Activated naive CD4-positive, alpha-beta T cell treated with anti-CD3 and anti-CD28 coated beads for 36 hours (primary cell): ENCODE data around the gene TMC6. TPM values are rescaled to one million over a fixed set of nuclear protein-coding genes. Genes with fewer than 3 reads are reported as not detected.

Experiments
- CTCF ChIA-PET: fragments of 350-600 bp; sonication (Branson Sonifier 250); formaldehyde crosslinking; loops from one replicate; lab custom pipeline; 2021; ENCODE audit warnings: antibody characterized with exemption; lab: Charles Lee
- DNase-seq: peaks from one replicate; pipeline ENCODE4 v3.0.0-alpha.2; 2020
- H3K27ac Mint-ChIP-seq: one replicate; pipeline ENCODE4 v1.8.0; 2021; ENCODE audit warnings: mild to moderate bottlenecking, mixed read lengths
- H3K27me3 Mint-ChIP-seq: one replicate; pipeline ENCODE4 v1.8.0; 2021; ENCODE audit warnings: low read depth, mixed read lengths
- H3K36me3 Mint-ChIP-seq: one replicate; pipeline ENCODE4 v1.8.0; 2021; ENCODE audit warnings: low read depth, mixed read lengths
- H3K4me1 Mint-ChIP-seq: one replicate; pipeline ENCODE4 v1.8.0; 2021; ENCODE audit warnings: low read depth, mixed read lengths
- H3K4me3 Mint-ChIP-seq: one replicate; pipeline ENCODE4 v1.8.0; 2021; ENCODE audit warnings: mild to moderate bottlenecking, moderate library complexity, mixed read lengths
- H3K9me3 Mint-ChIP-seq: one replicate; pipeline ENCODE4 v1.8.0; 2021; ENCODE audit warnings: mixed read lengths
- intact Hi-C: fragments of 100-400 bp; cut with micrococcal nuclease; formaldehyde crosslinking; loops from one replicate; pipeline ENCODE4 v1.15.1; 2023
- total RNA-seq, 2 experiments: library from RNA; stranded (reverse); gene quantifications; one replicate each; pipeline ENCODE4 v1.2.3, GENCODE V29; 2021

Gene TMC6
- total RNA-seq, 2 experiments from 2014 or later, result 79.0 to 85.6 TPM

GRCh38 chr17:78108726-78109488 is 19.6 kb downstream of the TMC6 start:
- Mint-ChIP-seq H3K36me3 (peaks cover 11% of the 10 kb centered on the region), H3K27ac (peak overlapping the region; percentile 41), H3K4me3 (no peak overlapping the region), H3K27me3 (no peaks in the 10 kb centered on the region), H3K9me3 (no peaks in the 10 kb centered on the region), H3K4me1 (peaks cover 33% of the 10 kb centered on the region)
- CTCF ChIA-PET, result interaction anchor here (0.9 to 10.2 kb wide), 5 partner anchors 12 to 107 kb away, joined by 3 to 100 read pairs (median 4); partner anchors contain the start of gene TMC8
- intact Hi-C loops, result no loop called here
- no peak for DNase-seq

- CTCF ChIA-PET, result interaction anchor here (1.1 to 10.2 kb wide), 4 partner anchors 12 to 29 kb away, joined by 3 to 100 read pairs (median 6); partner anchors contain the start of gene TMC8
- H3K36me3 Mint-ChIP-seq, result peaks cover 12% of the 10 kb centered on the region
- H3K27ac Mint-ChIP-seq, result peak overlapping the region; percentile 51
- no peak for DNase-seq
- no peaks in the 10 kb centered on the region for H3K27me3 Mint-ChIP-seq
- peaks cover 26% of the 10 kb centered on the region for H3K4me1 Mint-ChIP-seq
- H3K4me3 Mint-ChIP-seq, result no peak overlapping the region
- H3K9me3 Mint-ChIP-seq, result no peaks in the 10 kb centered on the region
- intact Hi-C loops, result no loop called here
Observed at GRCh38 chr17:78107976-78108725, 20.4 kb downstream of the TMC6 start.

DNA sequence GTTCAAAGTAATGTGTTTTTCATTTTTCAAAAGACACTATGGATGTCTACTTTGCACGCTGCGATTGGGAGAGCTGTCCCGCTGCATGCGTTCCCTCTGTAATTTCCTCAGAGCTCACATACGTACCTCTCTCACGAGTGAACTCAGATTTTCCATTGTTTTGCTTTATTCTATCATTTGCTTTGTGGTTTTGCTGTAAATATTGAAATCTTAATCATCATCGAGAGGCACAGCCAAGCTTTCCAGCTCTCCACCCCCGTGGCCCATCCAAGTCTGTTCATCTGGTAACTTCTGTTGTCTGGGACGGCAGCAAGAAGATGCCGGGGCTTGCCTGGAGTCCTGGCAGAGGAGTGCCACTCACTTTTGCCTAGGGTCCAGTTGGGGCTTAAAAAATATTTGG is 21.1 kb downstream of the TMC6 start:
- H3K4me1 Mint-ChIP-seq, result peaks cover 20% of the 10 kb centered on the region
- CTCF ChIA-PET, result interaction anchor here (0.7 to 10.2 kb wide), 3 partner anchors 22 to 67 kb away, joined by 3 to 100 read pairs (median 7); no protein-coding TSS in a partner anchor
- H3K27me3 Mint-ChIP-seq, result no peaks in the 10 kb centered on the region
- H3K4me3 Mint-ChIP-seq, result no peak overlapping the region
- H3K9me3 Mint-ChIP-seq, result no peaks in the 10 kb centered on the region
- peak; percentile 36 for DNase-seq
- intact Hi-C loops, result no loop called here
- H3K27ac Mint-ChIP-seq, result peak overlapping the region; percentile 51
- H3K36me3 Mint-ChIP-seq, result peaks cover 10% of the 10 kb centered on the region

DNA sequence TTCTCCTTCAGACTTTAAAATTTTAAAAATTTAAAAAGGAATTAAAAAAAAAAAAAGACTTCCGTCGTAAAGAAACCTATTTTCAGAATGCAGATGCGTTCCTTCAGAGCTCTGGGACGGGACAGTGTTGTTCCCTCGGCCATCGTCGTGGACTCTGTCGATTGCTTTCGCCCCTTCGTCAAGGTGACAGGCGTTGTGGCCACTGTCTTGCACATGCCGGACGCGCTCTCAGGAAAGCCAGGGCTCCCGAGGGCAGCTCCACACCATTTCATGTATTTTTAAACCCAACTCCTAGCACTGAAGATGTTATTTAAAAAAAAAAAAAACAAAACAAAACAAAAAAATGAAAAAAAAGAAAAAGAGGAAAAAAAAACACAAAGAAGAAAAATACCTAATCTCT is 22.3 kb downstream of the TMC6 start:
- CTCF ChIA-PET, result interaction anchor here (0.6 to 0.7 kb wide), 3 partner anchors 13 to 144 kb away, joined by 3 to 4 read pairs (median 3); no protein-coding TSS in a partner anchor
- intact Hi-C loops, result no loop called here
- H3K27me3 Mint-ChIP-seq, result no peaks in the 10 kb centered on the region
- no peaks in the 10 kb centered on the region for H3K9me3 Mint-ChIP-seq
- no peak overlapping the region for H3K4me3 Mint-ChIP-seq
- peaks cover 13% of the 10 kb centered on the region for H3K36me3 Mint-ChIP-seq
- no peak for DNase-seq
- peaks cover 20% of the 10 kb centered on the region for H3K4me1 Mint-ChIP-seq
- no peak overlapping the region for H3K27ac Mint-ChIP-seq

- DNase-seq, result no peak
- no peaks in the 10 kb centered on the region for H3K27me3 Mint-ChIP-seq
- no peaks in the 10 kb centered on the region for H3K9me3 Mint-ChIP-seq
- no peak overlapping the region for H3K27ac Mint-ChIP-seq
- CTCF ChIA-PET, result interaction anchor here (0.6 kb wide), 1 partner anchor 87 kb away, joined by 3 read pairs; no protein-coding TSS in a partner anchor
- H3K4me1 Mint-ChIP-seq, result peaks cover 20% of the 10 kb centered on the region
- intact Hi-C loops, result no loop called here
- no peak overlapping the region for H3K4me3 Mint-ChIP-seq
- H3K36me3 Mint-ChIP-seq, result peaks cover 15% of the 10 kb centered on the region
Observed at GRCh38 chr17:78105551-78105950, 23.0 kb downstream of the TMC6 start.

DNA sequence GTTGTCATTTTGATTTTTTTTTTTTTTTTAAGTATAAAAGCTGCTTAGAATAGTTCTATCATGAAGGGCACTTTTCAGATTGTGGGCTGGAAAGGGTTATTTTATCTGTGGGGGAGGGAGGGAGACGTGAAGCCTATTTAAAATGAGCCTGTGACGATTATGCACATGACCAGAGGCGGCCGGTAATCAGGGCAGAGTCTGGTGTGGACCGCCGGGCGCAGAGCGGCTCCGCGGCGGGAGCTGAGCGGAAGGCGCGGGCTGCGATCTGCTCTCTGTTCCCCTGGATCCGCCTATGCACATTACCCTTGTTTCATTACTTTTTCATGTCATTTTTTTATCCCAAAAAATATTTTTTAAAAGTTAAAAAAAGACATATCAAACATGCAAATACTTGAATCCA is 23.5 kb downstream of the TMC6 start:
- Mint-ChIP-seq H3K4me3 (no peak overlapping the region), H3K27me3 (no peaks in the 10 kb centered on the region), H3K4me1 (peaks cover 19% of the 10 kb centered on the region), H3K9me3 (no peaks in the 10 kb centered on the region), H3K36me3 (peaks cover 14% of the 10 kb centered on the region), H3K27ac (no peak overlapping the region)
- intact Hi-C loops, result no loop called here
- DNase-seq, result no peak
- CTCF ChIA-PET, result no interaction called here

DNA sequence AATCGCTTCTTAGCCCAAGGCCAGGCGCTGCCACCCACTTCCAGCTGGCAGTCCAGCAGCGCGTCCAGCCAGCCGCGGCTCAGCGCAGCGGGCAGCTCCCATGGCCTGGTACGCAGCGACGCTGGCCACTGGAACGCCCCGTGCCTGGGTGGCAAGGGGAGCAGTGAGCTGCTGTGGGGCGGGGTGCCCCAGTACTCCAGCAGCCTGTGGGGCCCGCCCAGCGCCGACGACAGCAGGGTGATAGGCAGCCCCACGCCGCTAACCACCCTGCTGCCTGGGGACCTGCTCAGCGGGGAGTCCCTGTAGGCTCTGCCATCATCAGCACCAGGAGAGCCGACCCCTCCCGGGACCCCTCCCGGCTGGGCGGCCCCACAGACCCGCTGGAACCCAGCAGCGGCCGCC is 24.0 kb downstream of the TMC6 start:
- CTCF ChIA-PET, result no interaction called here

GRCh38 chr17:78103311-78103710 is 25.2 kb downstream of the TMC6 start:
- peaks cover 15% of the 10 kb centered on the region for H3K4me1 Mint-ChIP-seq
- H3K9me3 Mint-ChIP-seq, result peaks cover 2% of the 10 kb centered on the region
- no peak overlapping the region for H3K4me3 Mint-ChIP-seq
- intact Hi-C loops, result no loop called here
- no peak for DNase-seq
- CTCF ChIA-PET, result interaction anchor here (0.9 kb wide), 1 partner anchor 31 kb away, joined by 3 read pairs; no protein-coding TSS in a partner anchor
- no peaks in the 10 kb centered on the region for H3K27me3 Mint-ChIP-seq
- no peak overlapping the region for H3K27ac Mint-ChIP-seq
- peaks cover 26% of the 10 kb centered on the region for H3K36me3 Mint-ChIP-seq

More for the DNA sequence above, 24.0 kb downstream of the TMC6 start:
- DNase-seq, result no peak
- Mint-ChIP-seq H3K4me1 (peaks cover 17% of the 10 kb centered on the region), H3K36me3 (peaks cover 19% of the 10 kb centered on the region), H3K9me3 (no peaks in the 10 kb centered on the region), H3K27ac (no peak overlapping the region), H3K27me3 (no peaks in the 10 kb centered on the region), H3K4me3 (no peak overlapping the region)
- intact Hi-C loops, result no loop called here

GRCh38 chr17:78101542-78101941 is 27.0 kb downstream of the TMC6 start:
- CTCF ChIA-PET, result no interaction called here
- no peak for DNase-seq
- Mint-ChIP-seq H3K9me3 (peaks cover 2% of the 10 kb centered on the region), H3K36me3 (peaks cover 24% of the 10 kb centered on the region), H3K4me3 (no peak overlapping the region), H3K27ac (no peak overlapping the region), H3K4me1 (no peaks in the 10 kb centered on the region), H3K27me3 (no peaks in the 10 kb centered on the region)
- intact Hi-C loops, result no loop called here

- H3K4me3 Mint-ChIP-seq, result no peak overlapping the region
- no peaks in the 10 kb centered on the region for H3K4me1 Mint-ChIP-seq
- CTCF ChIA-PET, result interaction anchor here (1.2 kb wide), 1 partner anchor 16 kb away, joined by 4 read pairs; no protein-coding TSS in a partner anchor
- H3K27me3 Mint-ChIP-seq, result no peaks in the 10 kb centered on the region
- peak overlapping the region; percentile 26 for H3K27ac Mint-ChIP-seq
- intact Hi-C loops, result no loop called here
- peaks cover 28% of the 10 kb centered on the region for H3K36me3 Mint-ChIP-seq
- H3K9me3 Mint-ChIP-seq, result peaks cover 2% of the 10 kb centered on the region
- no peak for DNase-seq
Observed at GRCh38 chr17:78101112-78101511, 27.4 kb downstream of the TMC6 start.

GRCh38 chr17:78096093-78096492 is 32.5 kb downstream of the TMC6 start:
- Mint-ChIP-seq H3K9me3 (peaks cover 2% of the 10 kb centered on the region), H3K36me3 (peaks cover 38% of the 10 kb centered on the region), H3K27ac (no peak overlapping the region), H3K27me3 (no peaks in the 10 kb centered on the region), H3K4me1 (peaks cover 8% of the 10 kb centered on the region), H3K4me3 (no peak overlapping the region)
- no peak for DNase-seq
- CTCF ChIA-PET, result interaction anchor here (0.7 to 1.5 kb wide), 3 partner anchors 11 to 42 kb away, joined by 4 to 6 read pairs (median 4); no protein-coding TSS in a partner anchor
- intact Hi-C loops, result no loop called here

DNA sequence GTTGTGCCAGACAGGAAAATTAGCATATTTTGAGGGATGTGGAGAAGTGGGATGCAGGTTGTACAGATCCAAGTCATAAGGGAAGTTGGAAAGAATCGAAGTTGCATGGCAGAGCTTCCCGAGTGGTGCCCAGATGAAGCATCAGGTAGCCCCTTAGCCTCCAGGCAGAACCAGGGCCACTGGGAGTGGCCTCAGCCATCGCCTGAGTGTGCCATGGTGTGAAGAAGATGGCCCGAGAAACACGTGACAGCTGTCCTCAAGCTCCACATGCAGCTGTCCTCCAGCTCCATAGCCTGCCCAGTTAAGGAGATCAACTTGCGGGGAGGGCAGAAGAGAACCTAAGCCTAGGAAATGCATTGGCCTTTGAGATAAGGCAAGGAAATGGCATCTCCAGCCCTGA is 33.5 kb downstream of the TMC6 start:
- H3K4me1 Mint-ChIP-seq, result peaks cover 8% of the 10 kb centered on the region
- CTCF ChIA-PET, result interaction anchor here (0.5 kb wide), 1 partner anchor 345 kb away, joined by 3 read pairs; no protein-coding TSS in a partner anchor
- no peak overlapping the region for H3K4me3 Mint-ChIP-seq
- no peaks in the 10 kb centered on the region for H3K27me3 Mint-ChIP-seq
- H3K9me3 Mint-ChIP-seq, result peaks cover 2% of the 10 kb centered on the region
- H3K27ac Mint-ChIP-seq, result peak overlapping the region; percentile 15
- H3K36me3 Mint-ChIP-seq, result peaks cover 36% of the 10 kb centered on the region
- intact Hi-C loops, result no loop called here
- no peak for DNase-seq
